Activated effector memory CD4-positive, alpha-beta T cell treated with Interleukin-2 at 50 U/mL for 16 hours (primary cell): ENCODE measurements around the gene AFF3.
"Not testable (repeated sequence)": the region's sequence is repeated elsewhere in the genome, so short reads cannot be mapped to it uniquely, and the experiment has no call there.

Source experiments
- DNase-seq: peaks from one replicate; pipeline ENCODE4 v3.0.0-alpha.2; 2020

The AFF3 gene

GRCh38 chr2:100146657-100146960 lies 4.2 kb upstream of the AFF3 start:
- no peak for DNase-seq

DNA sequence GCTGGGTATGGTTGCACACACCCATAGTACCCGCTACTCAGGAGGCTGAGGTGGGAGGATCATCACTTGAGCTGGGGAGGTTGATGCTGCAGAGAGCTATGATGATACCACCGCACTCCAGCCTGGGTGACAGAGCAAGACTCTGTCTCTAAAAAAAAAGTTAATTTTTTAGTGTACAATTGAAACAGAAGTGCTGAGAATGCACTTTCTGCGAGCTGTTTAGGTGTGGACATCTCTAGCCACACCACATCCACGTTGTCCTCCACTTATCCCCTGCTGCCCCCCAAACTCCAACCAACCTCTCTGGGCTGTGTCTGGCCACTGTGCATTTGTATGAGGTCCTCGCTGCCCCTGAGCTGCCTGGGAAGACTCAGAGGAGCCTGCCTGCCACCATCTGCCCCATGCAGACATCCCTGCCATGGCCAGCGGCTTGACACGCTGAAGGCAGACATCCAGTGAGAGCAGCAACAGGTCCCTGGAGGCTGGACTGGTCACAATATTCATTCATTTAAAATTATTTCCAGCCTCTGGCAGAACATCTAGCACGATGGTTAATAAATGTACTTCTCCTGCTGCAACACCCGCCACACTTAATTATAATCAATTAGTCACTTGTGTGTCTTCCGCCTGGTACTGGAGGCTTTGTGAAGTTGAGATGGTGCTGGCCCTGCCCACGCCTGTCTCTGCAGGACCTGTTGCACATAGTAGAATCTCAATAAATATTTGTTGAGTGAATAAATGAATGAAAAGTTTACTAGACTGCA lies 3.7 kb upstream of the AFF3 start:
- no peak for DNase-seq

GRCh38 chr2:100143286-100143685 lies 896 bp upstream of the AFF3 start:
- DNase-seq, result no peak

DNA sequence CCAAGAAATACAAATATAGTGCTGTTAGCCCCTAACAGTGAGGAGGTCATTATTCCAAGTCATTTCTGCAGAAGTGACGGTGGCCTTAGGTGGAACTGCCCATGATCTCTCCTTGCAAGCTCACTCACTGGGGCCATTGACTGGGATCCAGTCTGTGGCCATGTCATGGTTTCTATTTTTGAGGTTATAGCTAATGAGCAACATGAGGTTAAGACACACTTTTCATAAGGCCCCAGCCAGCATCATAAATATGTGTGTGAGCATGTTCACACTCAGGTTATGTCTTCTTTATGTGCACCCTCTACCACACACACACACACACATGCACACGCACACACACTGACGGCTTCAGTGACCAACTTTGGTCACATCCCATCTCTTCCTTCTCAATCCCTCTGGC lies 484 bp downstream of the AFF3 start:
- no peak for DNase-seq

- DNase-seq, result no peak
Observed at GRCh38 chr2:100140582-100140981, 1.8 kb downstream of the AFF3 start.

DNA sequence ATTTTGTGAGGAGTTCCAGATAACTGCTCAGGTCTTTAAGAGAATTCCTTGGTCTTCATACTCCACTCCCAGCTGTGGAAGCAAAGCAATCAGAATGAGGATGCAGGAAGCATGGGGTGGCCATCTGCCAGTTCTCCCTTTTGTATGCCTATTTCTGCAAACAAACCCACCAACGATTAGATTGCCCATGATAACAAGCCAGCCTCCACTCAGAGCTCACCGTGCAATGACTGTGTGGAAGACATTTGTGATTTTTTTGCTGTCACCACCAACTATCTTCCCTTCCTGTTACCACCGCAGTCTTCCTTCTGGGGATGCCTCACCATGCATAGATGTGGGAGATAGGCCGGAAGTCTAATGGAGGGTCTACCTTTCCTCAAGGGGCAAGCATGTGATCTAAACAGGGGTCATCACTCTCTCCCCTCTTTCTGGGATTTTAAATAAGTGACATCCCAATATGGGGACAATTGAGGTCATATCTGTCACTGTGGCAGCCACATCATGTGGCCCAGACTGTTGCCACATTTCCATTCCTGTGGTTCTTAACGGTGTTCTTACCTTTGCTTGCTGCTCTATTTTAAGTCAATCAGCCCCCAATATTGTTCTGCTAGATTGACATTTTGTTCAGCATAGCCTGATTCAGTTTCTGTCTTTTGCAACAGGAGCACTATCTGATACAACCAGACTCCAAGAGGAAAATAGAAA lies 4.4 kb downstream of the AFF3 start:
- DNase-seq, result no peak

DNA sequence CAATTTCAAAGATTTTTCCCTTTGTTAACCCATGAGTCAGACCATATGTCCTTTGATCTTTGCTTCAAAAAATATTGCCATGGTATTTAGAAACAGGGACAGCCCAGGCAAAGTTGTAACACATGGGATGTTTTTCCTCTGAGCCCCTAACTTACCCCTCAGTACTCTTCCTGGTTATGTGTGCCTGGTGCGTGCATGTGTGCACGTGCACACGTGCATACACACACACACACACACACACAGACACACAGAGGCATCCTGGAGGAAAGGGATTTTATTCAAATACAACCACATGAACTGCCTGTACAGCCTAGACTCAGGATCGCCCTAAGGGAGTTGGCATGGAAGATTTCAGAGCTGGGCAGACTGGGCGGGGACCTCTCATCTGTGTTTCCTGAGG lies 5.1 kb downstream of the AFF3 start:
- no peak for DNase-seq

DNA sequence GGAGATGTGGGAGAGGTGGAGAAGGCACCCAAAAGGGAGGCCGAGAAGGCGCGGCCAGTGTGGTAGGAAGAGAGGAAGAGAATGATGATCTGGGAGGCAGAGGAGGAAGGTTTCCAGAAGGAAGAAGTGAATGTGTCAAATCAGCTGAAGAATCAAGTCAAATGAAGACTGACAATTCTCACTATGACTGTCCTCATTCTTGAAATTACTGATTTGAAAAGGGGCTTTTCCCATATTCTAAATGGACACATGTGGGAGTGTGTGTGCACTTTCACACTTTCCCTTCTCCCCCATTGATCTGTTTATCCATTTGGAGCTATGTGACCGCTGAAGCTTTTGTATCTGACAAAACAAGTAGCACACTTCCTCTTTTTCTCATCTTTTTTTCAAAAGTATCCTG lies 6.1 kb downstream of the AFF3 start:
- no peak for DNase-seq

DNA sequence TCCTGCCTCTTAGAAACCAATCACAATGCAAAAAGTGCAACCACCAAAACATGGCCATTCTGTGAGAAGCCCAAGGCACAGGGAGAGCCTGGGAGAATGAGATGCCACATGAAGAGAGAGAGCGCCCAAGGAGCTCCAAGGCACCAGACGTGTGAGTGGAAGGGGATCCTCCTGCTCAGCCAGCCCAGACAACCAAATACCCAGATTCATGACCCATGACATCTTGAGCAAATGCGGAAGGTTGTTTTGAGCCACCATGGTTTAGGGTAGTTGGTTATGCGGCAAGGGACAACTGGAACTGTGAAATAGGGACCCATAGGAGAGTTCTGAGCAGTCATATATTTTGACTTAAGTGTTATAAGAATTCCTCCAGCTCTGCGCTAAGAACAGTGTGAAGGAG lies 7.0 kb downstream of the AFF3 start:
- DNase-seq, result no peak

DNA sequence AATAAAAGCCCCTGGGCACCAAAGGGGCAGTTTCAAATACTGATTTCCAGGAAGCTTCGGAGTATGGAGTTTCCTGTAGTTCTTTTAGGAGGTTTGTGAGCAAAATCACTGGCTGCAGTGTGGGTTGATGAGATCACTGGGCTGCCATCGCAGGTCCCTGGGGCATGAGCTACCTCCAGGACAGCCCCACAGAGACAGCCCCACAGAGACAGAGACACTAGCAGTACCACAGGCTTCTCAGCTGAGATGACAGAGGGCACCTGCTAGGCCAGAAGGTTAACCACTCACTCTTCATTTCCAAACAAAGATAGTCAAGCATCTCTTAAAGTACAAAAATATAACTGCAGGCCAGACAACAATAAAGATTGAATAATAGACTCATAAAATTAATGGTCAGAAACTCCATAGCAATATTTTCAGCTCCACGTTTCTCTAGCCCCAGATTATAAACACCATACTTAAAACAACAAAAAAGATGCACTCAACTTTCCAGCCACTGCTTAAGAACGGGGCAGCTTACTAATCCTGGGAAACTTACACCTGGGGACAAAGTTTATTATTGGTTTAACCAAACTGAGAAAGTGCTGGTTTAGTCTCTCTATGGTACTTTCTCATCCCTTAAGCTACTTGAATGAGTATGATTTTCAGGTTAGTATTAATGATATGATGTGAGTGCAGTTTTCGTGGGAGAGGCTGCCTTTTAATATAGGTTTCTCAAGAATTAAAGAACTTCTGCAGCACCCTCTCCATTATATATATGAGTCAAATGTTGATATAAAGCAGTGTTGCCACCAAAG lies 11.6 kb downstream of the AFF3 start:
- no peak for DNase-seq

DNA sequence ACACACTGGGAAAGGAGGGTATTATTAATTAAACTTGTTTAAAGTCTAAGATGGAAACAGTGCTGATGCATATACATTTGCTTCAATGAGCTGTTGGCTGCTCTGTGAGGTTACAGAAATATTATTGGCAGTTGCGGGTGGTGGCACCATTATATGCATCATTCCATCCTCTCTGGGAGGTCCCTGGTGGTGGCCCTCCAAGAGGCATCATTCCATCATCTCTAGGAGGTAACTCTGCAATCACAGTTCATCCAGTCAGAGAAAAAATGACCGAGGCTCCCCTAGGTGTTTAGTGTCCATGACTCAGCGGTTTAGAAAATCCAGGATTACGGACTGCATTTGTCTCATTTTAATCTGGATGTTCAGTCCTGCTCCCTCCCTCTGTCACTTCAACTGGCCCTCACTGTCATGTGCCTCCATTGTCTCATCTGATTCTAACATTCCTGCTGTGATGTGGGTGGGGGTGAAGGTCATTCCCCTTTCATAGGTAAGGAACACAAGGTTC lies 15.4 kb downstream of the AFF3 start:
- DNase-seq, result no peak

DNA sequence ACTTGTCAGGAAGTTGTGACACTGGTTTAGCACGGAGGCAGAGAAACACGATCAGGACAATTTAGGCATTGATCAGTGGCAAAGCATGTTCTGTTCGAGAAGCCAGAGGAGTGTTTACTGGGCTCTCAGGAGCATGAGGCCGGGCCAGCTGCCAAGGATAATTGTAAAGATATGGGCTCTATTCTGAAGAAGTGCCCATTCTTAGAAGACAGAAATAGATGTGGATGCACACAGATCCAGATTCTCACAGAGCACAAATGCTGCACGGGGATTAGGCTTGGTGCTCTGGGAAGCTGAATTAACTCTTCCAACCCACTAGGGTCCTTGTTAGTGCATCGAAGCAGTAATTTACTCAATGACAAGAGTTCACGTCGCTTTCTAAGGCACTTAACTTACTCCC lies 16.2 kb downstream of the AFF3 start:
- no peak for DNase-seq

- DNase-seq, result no peak
Observed at GRCh38 chr2:100125626-100126025, 16.8 kb downstream of the AFF3 start.

- no peak for DNase-seq
Observed at GRCh38 chr2:100124761-100125160, 17.6 kb downstream of the AFF3 start.

- no peak for DNase-seq
Observed at GRCh38 chr2:100121124-100121718, 21.2 kb downstream of the AFF3 start.

GRCh38 chr2:100119235-100119634 lies 23.2 kb downstream of the AFF3 start:
- DNase-seq, result no peak

- no peak for DNase-seq
Observed at GRCh38 chr2:100113990-100114433, 28.4 kb downstream of the AFF3 start.

DNA sequence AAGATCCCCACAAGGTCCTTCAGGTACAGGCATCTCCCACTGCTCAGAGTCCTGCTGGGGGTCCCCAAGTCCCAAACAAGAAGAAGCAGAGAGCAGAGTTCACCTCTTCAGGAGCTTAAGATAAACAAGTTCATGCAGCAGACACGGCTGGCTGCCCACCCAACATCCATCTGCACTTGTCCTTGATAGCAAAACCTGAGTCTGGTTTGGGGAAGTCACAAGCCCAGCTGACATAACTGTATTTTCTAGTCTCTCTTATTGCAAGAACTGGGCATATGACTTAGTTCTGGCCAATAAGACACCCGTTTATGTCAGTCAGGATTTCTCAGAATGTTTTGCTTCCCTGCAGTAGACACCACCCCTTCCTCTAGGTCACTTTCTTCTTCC lies 31.8 kb downstream of the AFF3 start:
- no peak for DNase-seq

DNA sequence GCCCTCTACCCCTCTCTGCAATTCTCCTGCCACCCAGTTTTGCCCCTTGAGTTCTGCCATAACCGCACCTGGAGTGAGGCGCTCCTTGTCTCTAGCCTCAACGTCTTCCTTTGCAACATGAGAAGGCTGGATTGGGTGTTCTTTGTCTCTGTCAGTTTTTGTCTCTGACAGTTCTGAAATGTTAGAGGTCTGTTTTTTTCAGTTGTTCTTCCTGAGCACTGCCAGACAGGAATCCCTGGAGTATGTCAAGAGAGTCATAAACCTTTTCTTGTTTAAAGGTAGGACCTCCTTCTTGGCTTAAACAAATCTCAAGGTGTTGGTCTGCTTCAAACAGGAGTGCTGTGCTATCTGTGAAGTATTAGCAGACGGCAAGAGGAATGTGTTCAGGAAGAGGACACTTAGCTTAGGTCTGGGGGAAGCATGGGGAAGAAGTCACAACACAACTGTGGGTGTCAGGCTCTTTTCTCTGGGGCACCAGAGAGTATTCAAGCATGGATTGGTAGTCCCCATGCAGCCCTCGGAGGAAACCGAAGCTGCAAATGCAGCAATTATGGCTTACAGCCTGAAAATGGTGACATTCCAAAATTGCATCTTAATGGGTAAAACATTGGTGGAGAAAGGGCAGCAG lies 32.3 kb downstream of the AFF3 start:
- no peak for DNase-seq

GRCh38 chr2:100108648-100109020 lies 33.8 kb downstream of the AFF3 start:
- DNase-seq, result not testable (repeated sequence)

- DNase-seq, result no peak
Observed at GRCh38 chr2:100107906-100108647, 34.3 kb downstream of the AFF3 start.

DNA sequence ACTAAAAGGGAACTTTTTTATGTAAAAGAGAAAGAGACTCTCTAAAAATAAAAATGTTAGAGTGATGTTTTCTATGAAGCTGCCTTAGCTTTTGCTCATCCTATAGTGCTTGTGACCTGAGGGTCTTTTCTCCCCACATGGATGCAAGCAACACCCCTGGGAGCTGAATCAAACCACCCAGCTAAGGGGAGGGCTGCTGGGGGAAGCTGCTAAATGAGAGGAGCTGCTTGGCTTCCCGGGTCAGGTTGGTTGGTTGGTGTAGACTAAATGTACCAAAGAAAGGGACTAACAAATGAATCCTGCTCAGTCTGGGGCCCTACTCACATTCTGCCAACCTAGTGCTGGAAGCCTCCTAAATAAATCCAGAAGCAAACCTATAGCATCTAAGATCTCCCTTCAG lies 35.0 kb downstream of the AFF3 start:
- no peak for DNase-seq
